Type B pancreatic cell (in vitro differentiated cells): ENCODE measurements around the gene TMEM266. TPM values are rescaled to one million over a fixed set of nuclear protein-coding genes. Genes with fewer than 3 reads are reported as not detected.

Experiments
- DNase-seq: peaks from one replicate; pipeline ENCODE4 v3.0.0; 2021; ENCODE audit warnings: mixed read lengths; ENCODE audit not compliant: unreplicated experiment; ENCODE audit errors: extremely low spot score
- H3K27ac Mint-ChIP-seq: 2 replicates; pipeline ENCODE4 v1.8.0; 2021; ENCODE audit warnings: mild to moderate bottlenecking, mixed read lengths
- H3K27me3 Mint-ChIP-seq: 2 replicates; pipeline ENCODE4 v1.8.0; 2021; ENCODE audit warnings: mixed read lengths
- H3K36me3 Mint-ChIP-seq: 2 replicates; pipeline ENCODE4 v1.8.0; 2021; ENCODE audit warnings: mixed read lengths
- H3K4me1 Mint-ChIP-seq: one replicate; pipeline ENCODE4 v1.8.0; 2021; ENCODE audit warnings: mixed read lengths; ENCODE audit not compliant: unreplicated experiment
- H3K4me3 Mint-ChIP-seq: 2 replicates; pipeline ENCODE4 v1.8.0; 2021; ENCODE audit warnings: mild to moderate bottlenecking, mixed read lengths
- H3K9me3 Mint-ChIP-seq: 2 replicates; pipeline ENCODE4 v1.8.0; 2021; ENCODE audit warnings: mixed read lengths
- CTCF ChIP-seq: fragments of 200-600 bp; sonication (generic); conservative IDR thresholded peaks from 2 replicates; pipeline ENCODE4 v1.5.0; 2021; ENCODE audit warnings: antibody characterized with exemption, mild to moderate bottlenecking
- total RNA-seq: library from RNA; stranded (reverse); gene quantifications from 2 replicates; pipeline ENCODE4 v1.2.1, GENCODE V29; 2021; ENCODE audit warnings: low replicate concordance

The TMEM266 gene
- total RNA-seq, 1 donor from 2014 or later = 2.3 TPM

GRCh38 chr15:76200083-76200465, 140.3 kb downstream of the TMEM266 start:
- H3K4me1 Mint-ChIP-seq = peaks cover 9% of the 10 kb centered on the region
- no peak overlapping the region for H3K4me3 Mint-ChIP-seq
- H3K36me3 Mint-ChIP-seq = no peaks in the 10 kb centered on the region
- H3K27me3 Mint-ChIP-seq = no peaks in the 10 kb centered on the region
- no peak for DNase-seq
- TF ChIP-seq CTCF = no peak
- H3K9me3 Mint-ChIP-seq = no peaks in the 10 kb centered on the region
- no peak overlapping the region for H3K27ac Mint-ChIP-seq

GRCh38 chr15:76200641-76201105, 140.9 kb downstream of the TMEM266 start:
- no peaks in the 10 kb centered on the region for H3K36me3 Mint-ChIP-seq
- no peak overlapping the region for H3K4me3 Mint-ChIP-seq
- H3K4me1 Mint-ChIP-seq = peaks cover 9% of the 10 kb centered on the region
- H3K27me3 Mint-ChIP-seq = no peaks in the 10 kb centered on the region
- H3K9me3 Mint-ChIP-seq = no peaks in the 10 kb centered on the region
- no peak overlapping the region for H3K27ac Mint-ChIP-seq
- DNase-seq = no peak
- no peak for TF ChIP-seq CTCF

GRCh38 chr15:76201536-76202255, 141.9 kb downstream of the TMEM266 start:
- no peaks in the 10 kb centered on the region for H3K36me3 Mint-ChIP-seq
- no peaks in the 10 kb centered on the region for H3K27me3 Mint-ChIP-seq
- TF ChIP-seq CTCF = no peak
- H3K4me3 Mint-ChIP-seq = no peak overlapping the region
- no peaks in the 10 kb centered on the region for H3K9me3 Mint-ChIP-seq
- DNase-seq = no peak
- H3K4me1 Mint-ChIP-seq = peaks cover 4% of the 10 kb centered on the region
- H3K27ac Mint-ChIP-seq = no peak overlapping the region

GRCh38 chr15:76203346-76204108, 143.7 kb downstream of the TMEM266 start:
- H3K4me1 Mint-ChIP-seq = peaks cover 8% of the 10 kb centered on the region
- TF ChIP-seq CTCF = no peak
- H3K9me3 Mint-ChIP-seq = no peaks in the 10 kb centered on the region
- no peak for DNase-seq
- no peak overlapping the region for H3K27ac Mint-ChIP-seq
- H3K36me3 Mint-ChIP-seq = peaks cover 3% of the 10 kb centered on the region
- H3K4me3 Mint-ChIP-seq = no peak overlapping the region
- no peaks in the 10 kb centered on the region for H3K27me3 Mint-ChIP-seq

- no peak for DNase-seq
- H3K4me3 Mint-ChIP-seq = no peak overlapping the region
- peaks cover 3% of the 10 kb centered on the region for H3K36me3 Mint-ChIP-seq
- no peaks in the 10 kb centered on the region for H3K9me3 Mint-ChIP-seq
- no peaks in the 10 kb centered on the region for H3K27me3 Mint-ChIP-seq
- H3K27ac Mint-ChIP-seq = no peak overlapping the region
- no peak for TF ChIP-seq CTCF
- H3K4me1 Mint-ChIP-seq = peaks cover 8% of the 10 kb centered on the region
These were observed 144.5 kb downstream of the TMEM266 start for GRCh38 chr15:76204109-76204845.
